ENCODE results near the gene MACROH2A1. TPM values are rescaled to one million over a fixed set of nuclear protein-coding genes. Genes with fewer than 3 reads are reported as not detected.

MACROH2A1 gene
- total and polyA plus RNA-seq, 9 of the 15 experiments (the other 6 are each of a cell fraction or from before 2014, with no cell fraction given) = 44.9 to 289 (median 193) TPM

DNA sequence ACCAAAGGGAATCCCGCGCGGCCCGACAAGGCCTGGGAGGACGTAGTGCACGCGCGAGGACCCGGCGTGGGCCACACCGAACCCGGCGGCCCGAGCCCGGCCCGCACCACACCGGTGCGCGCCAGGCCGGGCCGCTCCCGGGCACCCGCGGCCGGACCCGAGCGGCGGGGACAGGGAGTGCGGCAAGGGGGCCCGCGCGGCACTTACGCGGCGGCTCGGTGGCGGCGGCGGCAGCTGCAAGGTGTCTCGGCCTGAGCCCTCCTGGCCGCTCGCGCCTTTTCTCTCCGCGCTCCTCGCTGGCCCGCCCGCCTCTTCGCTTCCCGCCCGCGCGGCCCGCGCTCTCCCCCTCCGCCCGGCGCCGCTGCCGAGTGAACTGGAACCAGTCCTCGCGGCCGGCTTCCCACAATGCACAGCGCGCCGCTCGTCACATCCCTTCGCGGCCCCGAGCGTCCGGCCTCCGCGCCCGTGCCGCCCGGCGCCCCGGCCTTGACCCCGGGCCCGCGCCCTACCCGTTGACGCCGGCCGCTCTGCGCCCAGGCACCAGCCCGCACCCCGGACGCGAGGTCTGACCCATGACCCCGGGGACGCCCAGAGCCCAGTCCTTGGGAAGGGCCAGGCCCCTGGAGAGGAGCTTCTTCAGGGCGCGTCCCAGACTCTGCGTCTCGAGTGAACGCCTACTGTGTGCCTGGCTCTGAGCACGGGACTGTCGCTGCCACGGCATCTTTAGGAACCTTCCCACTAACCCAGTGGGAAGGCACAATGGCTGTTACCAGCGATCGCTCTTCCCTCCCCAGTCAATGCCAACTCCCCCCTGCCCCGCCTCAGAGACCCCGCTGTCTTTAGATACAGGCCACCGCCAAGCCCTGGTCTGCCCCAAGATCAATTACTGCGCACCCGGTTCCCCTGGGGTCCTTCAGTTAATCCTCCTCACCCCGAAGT is at the start of gene MACROH2A1 (continued):
- TF ChIP-seq ZNF395 (CRISPR knock-in tag; IDR thresholded peaks at IDR 0.05) = peak; percentile 77; the same call in 1 of the 2 replicates
- TF ChIP-seq, protein P1, sequence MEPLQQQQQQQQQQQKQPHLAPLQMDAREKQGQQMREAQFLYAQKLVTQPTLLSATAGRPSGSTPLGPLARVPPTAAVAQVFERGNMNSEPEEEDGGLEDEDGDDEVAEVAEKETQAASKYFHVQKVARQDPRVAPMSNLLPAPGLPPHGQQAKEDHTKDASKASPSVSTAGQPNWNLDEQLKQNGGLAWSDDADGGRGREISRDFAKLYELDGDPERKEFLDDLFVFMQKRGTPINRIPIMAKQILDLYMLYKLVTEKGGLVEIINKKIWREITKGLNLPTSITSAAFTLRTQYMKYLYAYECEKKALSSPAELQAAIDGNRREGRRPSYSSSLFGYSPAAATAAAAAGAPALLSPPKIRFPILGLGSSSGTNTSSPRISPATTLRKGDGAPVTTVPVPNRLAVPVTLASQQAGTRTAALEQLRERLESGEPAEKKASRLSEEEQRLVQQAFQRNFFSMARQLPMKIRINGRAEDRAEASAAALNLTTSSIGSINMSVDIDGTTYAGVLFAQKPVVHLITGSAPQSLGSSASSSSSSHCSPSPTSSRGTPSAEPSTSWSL (CRISPR knock-in tag; IDR thresholded peaks at IDR 0.05; ENCODE audit: borderline replicate concordance) = no peak
- TF ChIP-seq KDM5B (IDR thresholded peaks at IDR 0.05; ENCODE audit: insufficient replicate concordance, low read depth, low read length) = peak; percentile 77
- no peak for TF ChIP-seq ZNF830 (CRISPR knock-in tag; IDR thresholded peaks at IDR 0.05)
- peak; percentile 37 for TF ChIP-seq EGR1 (conservative IDR thresholded peaks at IDR 0.05)
- peak; percentile 92 for TF ChIP-seq TAF1 (IDR thresholded peaks at IDR 0.05; ENCODE audit: control insufficient read depth, extremely low read depth, insufficient read depth, low read length, severe bottlenecking)
- TF ChIP-seq ZBTB8A (IDR thresholded peaks at IDR 0.05; ENCODE audit: partially characterized antibody) = no peak
- peak; percentile 81 for TF ChIP-seq PHF20 (IDR thresholded peaks at IDR 0.05; ENCODE audit: partially characterized antibody)
- TF ChIP-seq, protein P2, sequence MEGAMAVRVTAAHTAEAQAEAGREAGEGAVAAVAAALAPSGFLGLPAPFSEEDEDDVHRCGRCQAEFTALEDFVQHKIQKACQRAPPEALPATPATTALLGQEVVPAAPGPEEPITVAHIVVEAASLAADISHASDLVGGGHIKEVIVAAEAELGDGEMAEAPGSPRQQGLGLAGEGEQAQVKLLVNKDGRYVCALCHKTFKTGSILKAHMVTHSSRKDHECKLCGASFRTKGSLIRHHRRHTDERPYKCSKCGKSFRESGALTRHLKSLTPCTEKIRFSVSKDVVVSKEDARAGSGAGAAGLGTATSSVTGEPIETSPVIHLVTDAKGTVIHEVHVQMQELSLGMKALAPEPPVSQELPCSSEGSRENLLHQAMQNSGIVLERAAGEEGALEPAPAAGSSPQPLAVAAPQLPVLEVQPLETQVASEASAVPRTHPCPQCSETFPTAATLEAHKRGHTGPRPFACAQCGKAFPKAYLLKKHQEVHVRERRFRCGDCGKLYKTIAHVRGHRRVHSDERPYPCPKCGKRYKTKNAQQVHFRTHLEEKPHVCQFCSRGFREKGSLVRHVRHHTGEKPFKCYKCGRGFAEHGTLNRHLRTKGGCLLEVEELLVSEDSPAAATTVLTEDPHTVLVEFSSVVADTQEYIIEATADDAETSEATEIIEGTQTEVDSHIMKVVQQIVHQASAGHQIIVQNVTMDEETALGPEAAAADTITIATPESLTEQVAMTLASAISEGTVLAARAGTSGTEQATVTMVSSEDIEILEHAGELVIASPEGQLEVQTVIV (CRISPR knock-in tag; IDR thresholded peaks at IDR 0.05; ENCODE audit: borderline replicate concordance) = no peak
- TF ChIP-seq NELFE (IDR thresholded peaks at IDR 0.05; ENCODE audit: insufficient read depth, insufficient read length) = no peak
- no peak for TF ChIP-seq RBM34 (IDR thresholded peaks at IDR 0.05; ENCODE audit: borderline replicate concordance, insufficient read depth, low read length)
- peak; percentile 29; the same call in 1 of the 2 replicates for TF ChIP-seq ZNF24 (IDR thresholded peaks at IDR 0.05)
- no peak for TF ChIP-seq ZFP36 (IDR thresholded peaks at IDR 0.05; ENCODE audit: low read depth, low read length, partially characterized antibody)
- peak; percentile 90 for TF ChIP-seq ZFX (CRISPR knock-in tag; IDR thresholded peaks at IDR 0.05)
- TF ChIP-seq HMG20A (CRISPR knock-in tag; conservative IDR thresholded peaks at IDR 0.05) = no peak
- TF ChIP-seq TARDBP (IDR thresholded peaks at IDR 0.05) = peak; percentile 76; the same call in 1 of the 2 replicates
- TF ChIP-seq, protein P3, sequence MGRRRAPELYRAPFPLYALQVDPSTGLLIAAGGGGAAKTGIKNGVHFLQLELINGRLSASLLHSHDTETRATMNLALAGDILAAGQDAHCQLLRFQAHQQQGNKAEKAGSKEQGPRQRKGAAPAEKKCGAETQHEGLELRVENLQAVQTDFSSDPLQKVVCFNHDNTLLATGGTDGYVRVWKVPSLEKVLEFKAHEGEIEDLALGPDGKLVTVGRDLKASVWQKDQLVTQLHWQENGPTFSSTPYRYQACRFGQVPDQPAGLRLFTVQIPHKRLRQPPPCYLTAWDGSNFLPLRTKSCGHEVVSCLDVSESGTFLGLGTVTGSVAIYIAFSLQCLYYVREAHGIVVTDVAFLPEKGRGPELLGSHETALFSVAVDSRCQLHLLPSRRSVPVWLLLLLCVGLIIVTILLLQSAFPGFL (CRISPR knock-in tag; IDR thresholded peaks at IDR 0.05) = no peak
- TF ChIP-seq GTF2A2 (tag; IDR thresholded peaks at IDR 0.05) = no peak
- TF ChIP-seq ZNF408 (CRISPR knock-in tag; IDR thresholded peaks at IDR 0.05; ENCODE audit: low read depth) = no peak
- TF ChIP-seq ZBTB7A (IDR thresholded peaks at IDR 0.05; ENCODE audit: borderline replicate concordance, control insufficient read depth, low read depth, low read length) = 0 out of 2 replicates have a peak, but pooled peaks have one; percentile 62

All from K562 (cell line).